Mesendoderm (in vitro differentiated cells): Measurements from ENCODE around the gene EHD1.

Source experiments
- DNase-seq: peaks from one replicate; pipeline ENCODE4 v3.0.0; 2013
- H2AK5ac ChIP-seq: 2 replicates; pipeline ENCODE4 v1.6.1; 2013; ENCODE audit warnings: low read length, inconsistent platforms
- H2BK120ac ChIP-seq: 2 replicates; pipeline ENCODE4 v1.6.1; 2013; ENCODE audit warnings: low read depth, mild to moderate bottlenecking, low read length, moderate library complexity, mixed read lengths
- H2BK15ac ChIP-seq: replicated peaks from 2 replicates; pipeline ENCODE4 v1.6.1; 2013; ENCODE audit warnings: low read depth, mild to moderate bottlenecking, moderate library complexity
- H2BK5ac ChIP-seq: 2 replicates; pipeline ENCODE4 v1.6.1; 2013; ENCODE audit warnings: low read length, inconsistent platforms
- H3K18ac ChIP-seq: 2 replicates; pipeline ENCODE4 v1.6.1; 2013; ENCODE audit warnings: mild to moderate bottlenecking, low read length, mixed read lengths
- H3K23ac ChIP-seq: one replicate; pipeline ENCODE4 v1.6.1; 2013; ENCODE audit warnings: low read length
- H3K27ac ChIP-seq: 2 replicates; pipeline ENCODE4 v1.5.1; 2013; ENCODE audit warnings: low read depth, mild to moderate bottlenecking, inconsistent platforms, low read length, moderate library complexity
- H3K27me3 ChIP-seq: 2 replicates; pipeline ENCODE4 v1.6.1; 2013; ENCODE audit warnings: low read length, control low read depth, mild to moderate bottlenecking, inconsistent platforms; ENCODE audit not compliant: insufficient read depth, poor library complexity
- H3K36me3 ChIP-seq: 2 replicates; pipeline ENCODE4 v1.6.1; 2013; ENCODE audit warnings: low read length, inconsistent platforms; ENCODE audit not compliant: control insufficient read depth, insufficient read depth
- H3K4ac ChIP-seq: one replicate; pipeline ENCODE4 v1.6.1; 2013; ENCODE audit warnings: low read depth, mild to moderate bottlenecking, low read length, moderate library complexity
- H3K4me1 ChIP-seq: 2 replicates; pipeline ENCODE4 v1.6.1; 2013; ENCODE audit warnings: low read depth, low read length, inconsistent platforms; ENCODE audit not compliant: control insufficient read depth
- H3K4me2 ChIP-seq: 2 replicates; pipeline ENCODE4 v1.6.1; 2013; ENCODE audit warnings: low read length
- H3K4me3 ChIP-seq: 2 replicates; pipeline ENCODE4 v1.5.1; 2013; ENCODE audit warnings: mild to moderate bottlenecking, low read length
- H3K56ac ChIP-seq: one replicate; pipeline ENCODE4 v1.6.1; 2013; ENCODE audit warnings: low read length
- H3K79me1 ChIP-seq: 2 replicates; pipeline ENCODE4 v1.6.1; 2013; ENCODE audit warnings: low read length, inconsistent platforms
- H3K79me2 ChIP-seq: 2 replicates; pipeline ENCODE4 v1.6.1; 2013; ENCODE audit warnings: mild to moderate bottlenecking, low read length; ENCODE audit not compliant: control insufficient read depth, insufficient read depth
- H3K9ac ChIP-seq: 2 replicates; pipeline ENCODE4 v1.6.1; 2013; ENCODE audit warnings: low read length, inconsistent platforms
- H4K5ac ChIP-seq: one replicate; pipeline ENCODE4 v1.6.1; 2013; ENCODE audit warnings: low read length
- H4K8ac ChIP-seq: one replicate; pipeline ENCODE4 v1.6.1; 2013; ENCODE audit warnings: low read depth, mild to moderate bottlenecking, control low read depth, low read length, moderate library complexity
- WGBS: extraction: QIAGEN DNeasy Blood & Tissue Kit; methylation state at CpG from one replicate; pipeline ENCODE4 v1.1.7; 2013; ENCODE audit warnings: low lambda C conversion rate, missing lambda C conversion rate; ENCODE audit not compliant: insufficient coverage; ENCODE audit errors: extremely low coverage; 5-methylcytosine and 5-hydroxymethylcytosine counted together

EHD1 gene

DNA sequence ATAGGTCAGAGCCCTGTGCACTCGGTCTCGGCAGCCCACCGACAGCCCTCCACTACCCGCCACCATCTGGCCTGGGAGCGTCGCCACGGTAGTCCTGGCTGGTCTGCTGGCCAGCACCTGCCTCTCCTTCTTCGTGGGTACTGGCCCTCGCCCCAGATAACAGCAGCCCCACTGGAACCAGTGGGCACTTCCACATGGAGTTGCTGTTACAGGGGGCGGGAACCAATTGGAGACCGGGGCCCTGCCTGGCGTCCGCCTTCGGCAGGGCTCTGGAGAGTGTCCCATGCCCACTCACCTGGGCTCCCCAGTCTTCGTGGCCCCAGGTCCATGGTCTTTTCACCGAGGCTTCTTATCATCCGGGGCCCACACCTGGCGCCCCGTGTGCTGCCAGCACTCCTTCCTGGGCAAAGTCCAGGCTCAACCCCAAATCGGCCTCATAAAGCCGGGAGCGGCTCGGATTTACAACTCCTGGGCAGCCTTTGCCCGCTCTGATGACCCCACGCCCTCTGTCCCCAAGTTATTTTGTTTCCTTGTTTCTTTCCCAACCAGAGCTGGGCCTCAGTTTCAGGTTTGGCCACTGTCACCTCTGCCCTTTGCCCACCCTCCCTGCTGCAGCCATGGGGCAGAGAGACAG, 12.9 kb upstream of the EHD1 start:
- DNase-seq, result no peak
- no peak overlapping the region for H3K4me2 ChIP-seq
- no peak overlapping the region for H2BK120ac ChIP-seq
- H2AK5ac ChIP-seq, result no peak overlapping the region
- H4K8ac ChIP-seq, result no peak overlapping the region
- H3K27me3 ChIP-seq, result no peaks in the 10 kb centered on the region
- no peak overlapping the region for H4K5ac ChIP-seq
- no peak overlapping the region for H3K9ac ChIP-seq
- no peak overlapping the region for H2BK15ac ChIP-seq
- H3K4me3 ChIP-seq, result no peak overlapping the region
- no peaks in the 10 kb centered on the region for H3K4me1 ChIP-seq
- H3K36me3 ChIP-seq, result no peaks in the 10 kb centered on the region
- H3K18ac ChIP-seq, result no peak overlapping the region
- no peaks in the 10 kb centered on the region for H3K79me1 ChIP-seq
- H3K4ac ChIP-seq, result no peak overlapping the region
- H3K23ac ChIP-seq, result no peak overlapping the region
- WGBS, result no CpG with 5 or more reads among the region's 25 CpGs
- no peak overlapping the region for H2BK5ac ChIP-seq
- H3K79me2 ChIP-seq, result no peaks in the 10 kb centered on the region
- no peak overlapping the region for H3K27ac ChIP-seq
- no peak overlapping the region for H3K56ac ChIP-seq

DNA sequence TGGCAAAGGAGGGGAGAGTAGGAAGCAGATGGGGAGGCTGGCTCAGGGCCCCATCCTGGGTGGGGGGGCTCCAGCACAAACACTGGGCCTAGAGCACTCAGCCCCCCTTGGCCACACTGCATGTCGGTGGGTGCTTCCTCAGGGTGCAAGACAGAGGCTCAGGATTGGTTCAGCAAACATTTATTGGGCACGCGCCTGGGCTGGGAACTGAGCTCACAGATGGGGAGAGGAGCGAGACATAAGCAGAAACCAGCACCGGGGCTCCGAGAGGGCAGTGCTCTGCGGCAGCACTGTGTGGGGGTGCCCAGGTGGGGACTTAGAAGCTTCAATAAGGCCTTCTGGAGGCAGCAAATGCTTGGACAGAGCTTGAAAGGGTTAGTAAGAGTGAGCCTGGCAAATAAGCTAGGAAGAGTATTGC, 12.1 kb upstream of the EHD1 start:
- no peak for DNase-seq
- WGBS, result no CpG with 5 or more reads among the region's 7 CpGs
- Histone ChIP-seq H3K18ac (no peak overlapping the region), H3K9ac (no peak overlapping the region), H3K23ac (no peak overlapping the region), H2BK120ac (no peak overlapping the region), H4K8ac (no peak overlapping the region), H2BK5ac (no peak overlapping the region), H2BK15ac (no peak overlapping the region), H3K27me3 (no peaks in the 10 kb centered on the region), H3K4me2 (no peak overlapping the region), H4K5ac (no peak overlapping the region), H3K56ac (no peak overlapping the region), H3K4me1 (no peaks in the 10 kb centered on the region), H2AK5ac (no peak overlapping the region), H3K79me1 (no peaks in the 10 kb centered on the region), H3K4ac (no peak overlapping the region), H3K27ac (no peak overlapping the region), H3K79me2 (no peaks in the 10 kb centered on the region), H3K36me3 (no peaks in the 10 kb centered on the region), H3K4me3 (no peak overlapping the region)

DNA sequence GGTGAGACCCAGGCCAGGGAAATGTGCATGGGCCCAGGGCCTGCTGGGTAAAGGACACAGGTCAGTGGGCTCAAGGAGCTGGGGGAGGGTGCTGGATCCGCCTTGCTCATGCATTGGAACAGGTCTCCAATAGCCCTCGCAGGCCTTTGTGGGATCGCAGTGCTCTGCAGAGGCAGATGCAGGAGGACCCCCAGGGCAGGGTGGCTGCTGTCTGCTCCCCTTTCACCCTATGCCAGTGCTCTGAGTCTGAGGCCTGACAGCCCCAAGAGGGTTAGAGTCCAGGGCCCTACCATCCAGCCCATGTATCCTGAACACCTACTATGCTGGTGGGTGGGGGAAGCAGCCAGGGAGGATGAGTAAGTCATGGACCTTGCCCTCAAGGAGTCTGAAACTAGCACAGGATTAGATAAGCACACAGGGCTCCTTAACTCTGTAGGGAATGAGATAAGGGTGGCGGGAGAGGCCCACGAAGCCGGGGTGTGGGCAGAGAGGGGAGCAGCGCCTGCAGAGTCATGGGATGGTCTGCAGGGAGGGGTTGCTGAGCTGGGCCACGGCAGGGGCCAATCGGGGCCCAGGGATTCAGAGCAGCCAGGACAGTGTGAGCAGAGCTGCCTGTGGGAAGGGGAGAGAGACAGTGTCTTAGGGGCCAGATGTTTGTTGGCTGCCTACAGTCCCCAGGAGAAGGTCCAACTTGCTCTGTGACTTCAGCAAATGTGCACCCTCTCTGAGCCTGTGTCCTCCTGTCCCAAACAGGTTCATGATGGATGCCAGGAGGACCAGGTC, 10.5 kb upstream of the EHD1 start:
- Histone ChIP-seq H3K27me3 (no peaks in the 10 kb centered on the region), H3K4ac (no peak overlapping the region), H2BK5ac (no peak overlapping the region), H3K4me1 (no peaks in the 10 kb centered on the region), H3K79me1 (no peaks in the 10 kb centered on the region), H3K36me3 (no peaks in the 10 kb centered on the region), H3K9ac (no peak overlapping the region), H3K27ac (no peak overlapping the region), H3K4me3 (no peak overlapping the region), H3K4me2 (no peak overlapping the region), H2BK120ac (no peak overlapping the region), H4K5ac (no peak overlapping the region), H2AK5ac (no peak overlapping the region), H3K18ac (no peak overlapping the region), H3K23ac (no peak overlapping the region), H3K79me2 (no peaks in the 10 kb centered on the region), H2BK15ac (no peak overlapping the region), H4K8ac (no peak overlapping the region), H3K56ac (no peak overlapping the region)
- no CpG with 5 or more reads among the region's 9 CpGs for WGBS
- peak; percentile 26 for DNase-seq

DNA sequence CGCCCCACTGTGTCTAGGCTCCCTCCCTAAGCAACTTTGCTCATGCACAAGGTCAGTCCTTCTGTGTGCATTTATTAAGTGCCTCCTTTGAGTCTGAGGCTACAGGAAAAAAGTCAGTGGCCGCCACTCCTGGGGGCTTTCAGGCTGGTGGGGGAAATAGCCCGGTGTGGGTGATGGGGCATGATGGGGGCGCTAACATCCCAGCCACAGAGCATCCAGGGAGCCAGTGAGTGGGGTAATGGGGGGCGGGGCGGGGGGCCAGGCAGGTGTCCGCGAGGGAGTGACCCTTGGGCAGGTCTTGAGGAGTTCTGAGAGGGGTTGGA, 9.9 kb upstream of the EHD1 start:
- H2AK5ac ChIP-seq, result no peak overlapping the region
- H2BK5ac ChIP-seq, result no peak overlapping the region
- H3K9ac ChIP-seq, result peak overlapping the region; percentile 51
- no peaks in the 10 kb centered on the region for H3K79me2 ChIP-seq
- DNase-seq, result no peak
- no peak overlapping the region for H3K4ac ChIP-seq
- H2BK120ac ChIP-seq, result no peak overlapping the region
- H3K79me1 ChIP-seq, result no peaks in the 10 kb centered on the region
- H2BK15ac ChIP-seq, result no peak overlapping the region
- peak overlapping the region; percentile 77 for H3K56ac ChIP-seq
- no peak overlapping the region for H4K8ac ChIP-seq
- H3K27me3 ChIP-seq, result no peaks in the 10 kb centered on the region
- no peak overlapping the region for H4K5ac ChIP-seq
- H3K4me2 ChIP-seq, result no peak overlapping the region
- H3K27ac ChIP-seq, result no peak overlapping the region
- H3K23ac ChIP-seq, result no peak overlapping the region
- WGBS, result no CpG with 5 or more reads among the region's 8 CpGs
- H3K36me3 ChIP-seq, result no peaks in the 10 kb centered on the region
- no peak overlapping the region for H3K4me3 ChIP-seq
- no peaks in the 10 kb centered on the region for H3K4me1 ChIP-seq
- H3K18ac ChIP-seq, result no peak overlapping the region

DNA sequence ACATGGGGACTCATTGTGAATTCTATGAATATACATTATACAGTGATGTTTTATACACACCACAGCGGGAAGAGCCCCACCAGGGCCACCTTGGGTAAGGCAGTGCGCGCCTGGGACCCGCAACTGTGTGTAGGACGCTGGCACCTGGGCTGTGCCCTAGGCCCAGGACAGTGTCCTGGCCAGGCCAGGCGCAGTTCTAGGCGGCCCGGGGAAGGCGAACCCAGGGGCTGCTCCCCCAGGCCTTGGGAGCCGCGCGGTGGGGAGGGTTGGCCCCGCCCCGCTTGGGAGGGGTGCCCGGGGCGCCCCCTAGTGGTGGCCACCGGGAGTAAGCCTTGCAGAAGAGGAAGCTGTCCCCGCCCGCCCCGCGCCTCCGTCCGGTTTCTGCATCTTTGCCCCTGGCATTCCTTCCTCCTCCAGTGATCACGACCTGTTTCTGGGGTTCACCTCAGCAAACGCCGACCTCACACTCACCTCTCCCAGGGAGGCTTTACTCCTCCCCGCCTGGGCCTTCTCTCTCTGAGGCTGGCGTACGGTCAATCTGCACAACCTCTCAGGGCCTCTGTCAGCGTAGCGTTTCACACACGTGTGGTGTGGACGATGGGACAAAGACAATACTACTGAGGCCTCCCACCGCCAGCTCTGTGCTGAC, 9.5 kb upstream of the EHD1 start:
- H4K5ac ChIP-seq, result no peak overlapping the region
- H3K4me2 ChIP-seq, result peak overlapping the region; percentile 5
- H3K4me1 ChIP-seq, result no peaks in the 10 kb centered on the region
- no peak overlapping the region for H2BK5ac ChIP-seq
- H2AK5ac ChIP-seq, result no peak overlapping the region
- no peaks in the 10 kb centered on the region for H3K36me3 ChIP-seq
- H3K27me3 ChIP-seq, result no peaks in the 10 kb centered on the region
- peak overlapping the region; percentile 51 for H3K9ac ChIP-seq
- H3K18ac ChIP-seq, result no peak overlapping the region
- no peak overlapping the region for H2BK120ac ChIP-seq
- H2BK15ac ChIP-seq, result no peak overlapping the region
- H3K4me3 ChIP-seq, result no peak overlapping the region
- H3K4ac ChIP-seq, result no peak overlapping the region
- no CpG with 5 or more reads among the region's 34 CpGs for WGBS
- peak; percentile 79 for DNase-seq
- no peaks in the 10 kb centered on the region for H3K79me1 ChIP-seq
- H3K23ac ChIP-seq, result no peak overlapping the region
- H4K8ac ChIP-seq, result no peak overlapping the region
- H3K79me2 ChIP-seq, result no peaks in the 10 kb centered on the region
- no peak overlapping the region for H3K27ac ChIP-seq
- H3K56ac ChIP-seq, result peak overlapping the region; percentile 77
